Motor neuron (in vitro differentiated cells): ENCODE measurements around the gene TAMALIN. TPM values are rescaled to one million over a fixed set of nuclear protein-coding genes. Genes with fewer than 3 reads are reported as not detected.

Source experiments
- ATAC-seq, 8 experiments: fragments of 200-7000 bp; cut with Tn5 transposase; replicated peaks in 6 of 8; 2 replicates each; pipeline ENCODE4 v1.8.0; 2021; ENCODE audit warnings: mild to moderate bottlenecking in 8 of 8, moderate library complexity in 8 of 8
- H3K27ac ChIP-seq, 2 donors: fragments of 250-450 bp; sonication (Bioruptor Pico); 2 replicates each; pipeline ENCODE4 v1.9.0; 2021; ENCODE audit warnings: antibody characterized with exemption in 2 of 2, mild to moderate bottlenecking in 2 of 2, moderate library complexity in 1 of 2
- H3K4me1 ChIP-seq, 2 donors: fragments of 250-450 bp; sonication (Bioruptor Pico); replicated peaks in 1 of 2; 2 replicates each; pipeline ENCODE4 v1.6.1; 2021; ENCODE audit warnings: antibody characterized with exemption in 2 of 2, mild to moderate bottlenecking in 2 of 2, moderate library complexity in 1 of 2
- H3K4me3 ChIP-seq, 5 donors: fragments of 250-450 bp; sonication (Bioruptor Pico); 2 replicates each; pipeline ENCODE4 v1.9.0; 2021; ENCODE audit warnings: antibody characterized with exemption in 5 of 5, mild to moderate bottlenecking in 5 of 5, moderate library complexity in 4 of 5
- WGBS, 10 experiments: fragments of 450-650 bp; shearing (Covaris generic); methylation state at CpG; one replicate each; pipeline ENCODE4 v1.0.0; 2022; 5-methylcytosine and 5-hydroxymethylcytosine counted together
- in situ Hi-C, 9 experiments: fragments of 400-800 bp; cut with MboI; loops; one replicate each; pipeline ENCODE4 v1.15.0; 2021; ENCODE audit warnings: low sequenced_read_pairs in 9 of 9, low pct_unique_long_range_greater_than_20kb in 2 of 9; ENCODE audit not compliant: unreplicated experiment in 9 of 9
- total RNA-seq, 8 experiments: library from RNA; unstranded; fragments of 300-600 nt; gene quantifications; 2 replicates each; pipeline versions ENCODE4 v1.2.3 to v1.2.4, GENCODE V29; 2022

Gene TAMALIN
- total RNA-seq, 8 experiments from 2014 or later: 2.9 to 45.8 (median 5.7) TPM

DNA sequence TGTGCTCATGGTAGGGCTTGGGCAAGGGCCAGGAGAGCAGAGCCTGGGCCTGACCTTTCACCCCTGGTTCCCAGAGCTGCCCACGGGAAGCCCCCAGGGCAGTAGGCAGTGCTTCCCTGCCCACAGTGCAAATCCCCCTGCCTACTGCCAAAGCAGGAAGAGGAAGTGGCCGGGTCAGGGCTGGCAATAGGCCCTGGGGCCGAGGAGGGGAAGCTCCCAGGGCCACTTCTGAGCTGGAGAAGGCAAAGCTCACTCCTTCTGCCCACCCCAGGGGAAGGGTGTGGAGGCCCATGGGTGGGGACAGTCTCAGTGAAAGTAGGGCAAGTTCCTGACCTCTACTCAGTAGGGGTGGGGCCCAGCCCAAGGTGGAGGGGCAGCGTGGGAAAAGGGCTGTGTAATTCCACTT is 39.1 kb downstream of the TAMALIN start:
- WGBS, 10 experiments: 40 to 67% methylated on average over 1 of the region's 4 CpGs; no CpG with 5 or more reads in 8 of the 10 experiments
- ATAC-seq: peak in 3 of 8 experiments; percentile 12 to 24 (median 12)
- in situ Hi-C loops: no loop called here
- peaks cover 7 to 9% of the 10 kb centered on the region in 2 donors for H3K4me1 ChIP-seq
- H3K27ac ChIP-seq: no peak overlapping the region
- H3K4me3 ChIP-seq: no peak overlapping the region

DNA sequence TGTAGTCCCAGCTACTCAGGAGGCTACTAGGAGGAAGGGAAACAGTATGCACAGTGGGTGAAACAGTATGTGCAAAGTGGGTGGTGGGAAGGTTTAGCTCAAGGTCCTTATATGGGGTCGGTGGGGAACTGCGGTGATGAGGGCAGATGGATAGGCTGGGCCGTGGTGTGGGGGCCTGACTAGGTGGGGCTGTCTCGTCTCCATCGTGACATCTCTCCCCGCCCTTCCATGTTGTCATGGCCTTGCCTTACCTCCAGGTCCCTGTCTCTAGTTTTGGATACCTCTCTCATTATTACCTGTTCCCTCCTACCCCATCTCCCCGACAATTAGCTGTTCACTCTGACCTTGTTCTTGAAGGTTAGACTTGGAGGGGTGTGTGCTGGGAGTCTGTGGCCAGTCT is 40.1 kb downstream of the TAMALIN start:
- Histone ChIP-seq H3K4me1 (peaks cover 9 to 14% of the 10 kb centered on the region in 2 donors), H3K4me3 (no peak overlapping the region), H3K27ac (no peak overlapping the region)
- 20 to 94% (median 83%) methylated on average over 1 to 6 of the region's 7 CpGs; no CpG with 5 or more reads in 5 of the 10 experiments for WGBS, 10 experiments
- ATAC-seq: no peak
- in situ Hi-C loops: no loop called here

DNA sequence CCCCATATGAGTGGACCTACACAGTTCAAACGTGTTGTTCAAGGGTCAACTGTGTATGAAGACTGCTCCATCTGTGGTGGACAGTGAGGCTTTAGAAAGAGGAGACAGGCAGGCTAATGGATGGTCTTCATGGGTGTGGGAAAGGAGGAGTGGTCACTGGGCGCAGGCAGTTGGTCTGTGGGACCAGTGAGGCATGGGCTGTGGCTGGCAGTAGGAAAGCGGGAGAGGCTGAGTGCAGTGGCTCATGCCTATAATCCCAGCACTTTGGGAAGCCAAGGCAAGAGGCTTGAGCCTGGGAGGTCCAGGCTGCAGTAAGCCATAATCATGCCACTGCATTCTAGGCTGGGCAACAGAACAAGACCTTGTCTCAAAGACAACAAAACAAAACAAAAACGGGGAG is 42.5 kb downstream of the TAMALIN start:
- H3K27ac ChIP-seq: no peak overlapping the region
- 50 to 100% (median 75%) methylated on average over 1 to 4 of the region's 4 CpGs; no CpG with 5 or more reads in 1 of the 10 experiments for WGBS, 10 experiments
- in situ Hi-C loops: no loop called here

DNA sequence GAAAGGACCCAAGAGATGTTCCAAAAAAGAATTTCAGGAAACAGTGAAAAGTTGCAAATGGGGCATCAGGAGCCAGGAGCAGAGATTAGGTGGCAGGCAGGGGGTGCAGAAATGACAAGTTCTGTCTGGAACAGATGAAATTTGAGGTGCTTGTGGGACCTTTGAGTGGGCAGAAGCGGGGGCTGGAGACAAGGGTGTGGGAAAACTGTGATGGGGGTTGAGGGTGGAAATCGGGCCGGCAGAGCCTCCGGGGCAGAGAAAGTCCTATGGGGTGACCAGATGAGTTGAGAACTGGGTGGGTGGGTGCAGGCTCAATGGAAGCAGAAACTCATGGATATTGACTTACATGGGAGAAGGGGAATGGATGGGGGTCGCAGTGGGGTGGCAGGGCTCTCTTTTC is 42.9 kb downstream of the TAMALIN start:
- WGBS, 10 experiments: 70 to 100% (median 82%) methylated on average over 1 to 2 of the region's 5 CpGs; no CpG with 5 or more reads in 6 of the 10 experiments
- peaks cover 11 to 14% of the 10 kb centered on the region in 2 donors for H3K4me1 ChIP-seq
- no peak overlapping the region for H3K4me3 ChIP-seq
- in situ Hi-C loops: no loop called here
- ATAC-seq: no peak
- H3K27ac ChIP-seq: no peak overlapping the region

More for the DNA sequence above, 42.5 kb downstream of the TAMALIN start:
- ATAC-seq: no peak
- peaks cover 11 to 14% of the 10 kb centered on the region in 2 donors for H3K4me1 ChIP-seq
- no peak overlapping the region for H3K4me3 ChIP-seq

DNA sequence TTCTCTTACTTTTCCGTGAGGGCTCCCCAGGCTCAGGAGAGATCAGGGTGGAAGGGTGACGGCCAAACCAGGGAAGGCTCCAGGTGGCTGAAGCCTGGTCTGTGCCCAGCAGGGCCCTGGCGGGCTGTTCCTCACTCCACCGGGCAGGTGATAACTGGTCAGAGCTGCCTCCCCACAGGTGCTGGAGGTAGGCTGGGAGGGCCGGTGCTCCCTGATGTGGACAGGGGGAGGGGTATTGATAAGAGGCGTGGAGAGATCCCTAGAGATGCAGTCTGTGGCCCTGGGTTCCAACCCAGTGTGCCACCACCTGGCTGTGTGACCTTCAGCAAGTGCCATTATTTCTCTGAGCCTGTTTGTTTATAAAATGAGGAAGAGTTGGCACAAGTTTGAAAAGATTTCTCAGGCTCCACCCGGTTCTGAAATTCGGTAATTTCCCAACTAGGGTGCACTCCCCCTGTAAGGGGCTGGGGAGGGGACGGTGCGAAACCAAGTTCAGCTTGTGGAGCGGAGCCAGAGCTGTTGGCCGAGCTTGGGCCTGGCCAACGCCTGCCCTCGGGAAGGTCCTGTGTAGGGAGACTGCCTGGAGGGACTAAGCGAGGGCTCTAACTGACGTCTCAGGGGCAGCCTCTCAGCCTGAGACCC is 43.5 kb downstream of the TAMALIN start:
- 0 to 67% (median 13%) methylated on average over 1 to 5 of the region's 16 CpGs; no CpG with 5 or more reads in 4 of the 10 experiments for WGBS, 10 experiments
- ATAC-seq: no peak
- Histone ChIP-seq H3K4me3 (peak overlapping the region; percentile 33 to 43 (median 34)), H3K27ac (peak overlapping the region in 1 of 2 donors; percentile 26), H3K4me1 (peaks cover 11 to 14% of the 10 kb centered on the region in 2 donors)
- in situ Hi-C loops: no loop called here

DNA sequence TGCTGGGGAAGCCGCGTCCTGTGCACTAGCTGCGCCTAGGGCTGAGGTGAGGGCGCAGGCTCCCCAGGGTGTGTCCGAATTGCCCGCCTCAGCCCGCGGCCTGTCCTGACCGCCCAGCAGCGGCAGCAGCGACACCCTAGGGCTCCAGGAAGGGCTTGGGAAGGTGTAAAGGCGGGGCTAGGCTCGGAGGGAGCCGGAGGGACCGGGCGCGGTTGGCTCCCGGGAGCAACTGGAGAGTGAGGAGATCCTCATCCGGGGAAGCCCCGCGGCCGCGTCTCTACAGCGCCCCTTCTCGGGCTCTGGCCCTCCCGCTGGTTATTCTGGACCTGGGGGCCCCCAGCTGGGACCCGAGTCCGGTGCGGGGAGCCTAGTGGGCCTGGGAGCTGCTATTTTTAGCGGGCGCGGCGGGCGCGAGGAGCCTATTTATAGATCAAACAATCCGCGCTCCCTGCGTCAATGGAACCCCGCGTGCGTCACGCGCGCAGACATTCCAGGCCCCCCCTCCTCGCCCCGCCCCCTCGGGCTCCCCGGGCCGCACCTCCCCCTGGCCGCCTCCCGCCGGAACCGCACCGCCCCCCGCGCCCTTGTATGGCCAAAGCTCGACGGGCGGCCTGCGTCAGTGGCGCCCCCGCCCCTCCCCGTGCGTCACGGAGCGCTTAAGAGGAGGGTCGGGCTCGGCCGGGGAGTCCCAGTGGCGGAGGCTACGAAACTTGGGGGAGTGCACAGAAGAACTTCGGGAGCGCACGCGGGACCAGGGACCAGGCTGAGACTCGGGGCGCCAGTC is 44.2 kb downstream of the TAMALIN start, which contains the start of gene NR4A1:
TSS of gene NR4A1 (plus strand) at position 685 of the 784 bp plus-strand sequence. CDS start 2,887 bp downstream, outside the sequence.
- peak; percentile 54 to 87 (median 85) for ATAC-seq
- Histone ChIP-seq H3K27ac (peak within 1 kb of the TSS in 1 of 2 donors; percentile 26), H3K4me3 (peak within 1 kb of the TSS; percentile 33 to 43 (median 34)), H3K4me1 (peaks cover 11 to 14% of the 10 kb centered on the region in 2 donors)
- WGBS, 10 experiments: 0 to 1% methylated on average over 10 to 15 of the region's 77 CpGs; no CpG with 5 or more reads in 8 of the 10 experiments
- in situ Hi-C loops: no loop called here

DNA sequence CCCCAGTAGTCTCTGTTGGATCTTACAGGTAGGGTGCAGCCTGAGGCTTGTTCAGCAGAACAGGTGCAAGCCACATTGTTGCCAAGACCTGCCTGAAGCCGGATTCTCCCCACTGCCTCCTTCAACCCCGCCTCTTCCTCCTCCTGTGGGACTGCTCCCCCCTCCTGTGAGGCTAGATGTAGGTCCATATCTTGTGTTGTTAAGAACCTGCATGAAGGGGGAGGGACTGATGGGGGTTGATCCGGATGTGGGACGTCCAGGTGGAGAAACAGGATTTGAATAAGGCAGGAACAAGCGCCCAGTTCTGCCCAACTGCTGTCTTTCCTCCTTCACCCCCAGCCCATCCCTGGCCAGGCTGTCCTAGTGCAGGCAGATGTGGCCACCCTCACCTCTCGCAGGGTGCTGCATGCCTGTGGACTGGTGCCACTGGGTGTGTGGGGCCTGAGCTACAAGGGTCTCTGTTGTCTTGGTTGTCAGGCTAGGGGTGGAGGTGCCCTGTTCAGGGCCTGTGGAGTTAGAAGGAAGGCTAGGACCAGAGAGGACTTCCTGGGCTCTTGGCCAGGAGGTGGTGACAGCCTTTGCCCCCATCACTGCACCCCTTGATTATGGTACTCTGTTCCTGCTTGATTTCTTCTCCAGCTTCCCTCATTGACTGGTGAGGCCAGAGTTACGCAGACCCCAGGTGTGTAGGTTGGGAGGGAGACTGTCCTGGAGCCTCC is 45.9 kb downstream of the TAMALIN start:
- no peak overlapping the region for H3K4me3 ChIP-seq
- WGBS, 10 experiments: 80 to 100% (median 92%) methylated on average over 1 to 3 of the region's 7 CpGs; no CpG with 5 or more reads in 6 of the 10 experiments
- in situ Hi-C loops: no loop called here
- no peak for ATAC-seq
- H3K27ac ChIP-seq: no peak overlapping the region
- peaks cover 11 to 14% of the 10 kb centered on the region in 2 donors for H3K4me1 ChIP-seq

DNA sequence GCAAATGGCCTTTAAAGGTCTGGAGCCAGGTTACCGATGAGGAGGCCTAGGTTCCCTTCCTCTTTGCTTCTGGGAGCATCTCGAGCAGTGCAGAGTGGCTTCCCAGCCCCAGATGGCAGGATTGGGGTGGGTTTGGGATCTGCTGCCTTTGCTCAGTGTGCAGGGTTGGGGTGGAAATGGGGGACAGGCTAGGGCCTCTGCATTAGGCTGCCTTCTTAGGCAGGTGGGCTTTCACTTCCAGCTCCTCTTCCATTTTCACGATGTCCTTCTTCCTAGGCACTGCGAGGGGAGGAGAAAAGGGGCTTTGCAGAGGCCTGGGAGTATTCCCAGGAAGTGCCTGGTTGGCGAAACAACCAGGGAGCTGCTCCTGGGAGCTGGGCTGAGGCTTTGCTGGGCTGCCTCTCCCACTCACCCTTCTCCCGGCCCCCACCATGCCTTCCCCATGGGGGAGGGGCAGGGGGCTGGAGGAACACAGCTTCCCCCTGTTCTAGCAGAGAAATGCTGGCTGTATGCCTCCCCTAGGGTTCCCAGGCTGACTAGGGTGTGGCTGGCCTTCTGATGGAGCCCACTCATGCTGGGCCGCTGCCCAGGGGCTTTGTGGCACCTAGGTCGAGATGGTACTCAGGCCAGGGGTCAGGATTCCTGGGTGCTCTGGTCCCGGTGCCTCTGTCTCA is 46.9 kb downstream of the TAMALIN start:
- in situ Hi-C loops: no loop called here
- ATAC-seq: no peak
- 70 to 100% (median 87%) methylated on average over 1 to 3 of the region's 9 CpGs; no CpG with 5 or more reads in 4 of the 10 experiments for WGBS, 10 experiments
- Histone ChIP-seq H3K27ac (no peak overlapping the region), H3K4me1 (peaks cover 11 to 14% of the 10 kb centered on the region in 2 donors), H3K4me3 (no peak overlapping the region)

DNA sequence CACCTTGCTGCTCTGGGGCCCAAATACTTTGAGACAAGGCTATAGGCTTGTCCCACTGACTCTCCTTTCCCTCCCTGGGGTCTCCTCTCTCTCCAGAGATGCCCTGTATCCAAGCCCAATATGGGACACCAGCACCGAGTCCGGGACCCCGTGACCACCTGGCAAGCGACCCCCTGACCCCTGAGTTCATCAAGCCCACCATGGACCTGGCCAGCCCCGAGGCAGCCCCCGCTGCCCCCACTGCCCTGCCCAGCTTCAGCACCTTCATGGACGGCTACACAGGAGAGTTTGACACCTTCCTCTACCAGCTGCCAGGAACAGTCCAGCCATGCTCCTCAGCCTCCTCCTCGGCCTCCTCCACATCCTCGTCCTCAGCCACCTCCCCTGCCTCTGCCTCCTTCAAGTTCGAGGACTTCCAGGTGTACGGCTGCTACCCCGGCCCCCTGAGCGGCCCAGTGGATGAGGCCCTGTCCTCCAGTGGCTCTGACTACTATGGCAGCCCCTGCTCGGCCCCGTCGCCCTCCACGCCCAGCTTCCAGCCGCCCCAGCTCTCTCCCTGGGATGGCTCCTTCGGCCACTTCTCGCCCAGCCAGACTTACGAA is 47.6 kb downstream of the TAMALIN start:
- whole genome bisulfite sequencing, 10 experiments: 60 to 95% (median 89%) methylated on average over 3 to 8 of the region's 21 CpGs; no CpG with 5 or more reads in 7 of the 10 experiments
- no peak overlapping the region for H3K27ac ChIP-seq
- peaks cover 11 to 17% of the 10 kb centered on the region in 2 donors for H3K4me1 ChIP-seq
- no peak overlapping the region for H3K4me3 ChIP-seq
- in situ Hi-C loops: no loop called here
- no peak for ATAC-seq

DNA sequence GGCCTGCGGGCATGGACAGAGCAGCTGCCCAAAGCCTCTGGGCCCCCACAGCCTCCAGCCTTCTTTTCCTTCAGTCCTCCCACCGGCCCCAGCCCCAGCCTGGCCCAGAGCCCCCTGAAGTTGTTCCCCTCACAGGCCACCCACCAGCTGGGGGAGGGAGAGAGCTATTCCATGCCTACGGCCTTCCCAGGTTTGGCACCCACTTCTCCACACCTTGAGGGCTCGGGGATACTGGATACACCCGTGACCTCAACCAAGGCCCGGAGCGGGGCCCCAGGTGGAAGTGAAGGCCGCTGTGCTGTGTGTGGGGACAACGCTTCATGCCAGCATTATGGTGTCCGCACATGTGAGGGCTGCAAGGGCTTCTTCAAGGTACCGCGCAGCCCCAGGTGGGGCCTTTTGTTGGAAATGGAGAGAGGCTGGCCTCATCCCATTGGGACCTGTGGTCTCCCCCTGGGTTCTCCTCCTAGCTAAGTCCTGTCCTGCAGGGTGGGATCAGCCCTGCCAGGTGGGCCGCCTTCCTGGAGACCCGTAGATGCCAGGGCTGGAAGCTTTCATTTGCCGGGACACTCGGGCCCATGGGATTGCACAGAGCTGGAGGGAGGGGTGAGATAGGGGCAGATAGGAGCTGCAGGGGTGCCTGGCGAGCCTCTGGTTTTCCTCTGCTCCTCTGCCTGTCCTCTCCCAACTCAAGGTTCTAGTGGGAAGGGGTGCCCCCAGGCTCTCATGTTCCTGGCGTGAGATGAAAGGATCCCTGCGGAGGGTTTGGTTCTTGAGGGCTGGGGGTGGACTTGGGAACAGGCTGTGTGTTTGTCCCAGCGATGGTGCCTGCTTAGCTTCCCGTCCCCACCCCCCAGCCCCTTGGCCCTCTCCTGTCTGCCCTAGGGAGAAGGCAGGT is 48.3 kb downstream of the TAMALIN start:
- in situ Hi-C loops: no loop called here
- WGBS, 10 experiments: 60 to 100% (median 95%) methylated on average over 1 to 4 of the region's 21 CpGs; no CpG with 5 or more reads in 6 of the 10 experiments
- H3K27ac ChIP-seq: no peak overlapping the region
- H3K4me3 ChIP-seq: no peak overlapping the region
- H3K4me1 ChIP-seq: peaks cover 8 to 12% of the 10 kb centered on the region in 2 donors
- ATAC-seq: no peak
